Chondrocyte (in vitro differentiated cells): Measurements from ENCODE around the gene EPHB1. TPM values are rescaled to one million over a fixed set of nuclear protein-coding genes. Genes with fewer than 3 reads are reported as not detected.

Experiments
- DNase-seq: peaks from one replicate; pipeline ENCODE4 v3.0.0; 2021; ENCODE audit warnings: mixed read lengths, low spot score
- H3K27ac Mint-ChIP-seq: one replicate; pipeline ENCODE4 v1.8.0; 2021; ENCODE audit warnings: mild to moderate bottlenecking, moderate library complexity, mixed read lengths; ENCODE audit not compliant: unreplicated experiment
- H3K27me3 Mint-ChIP-seq: 2 replicates; pipeline ENCODE4 v1.8.0; 2021; ENCODE audit warnings: low read depth, mixed read lengths
- H3K36me3 Mint-ChIP-seq: 2 replicates; pipeline ENCODE4 v1.8.0; 2021; ENCODE audit warnings: low read depth, mixed read lengths
- H3K4me1 Mint-ChIP-seq: 2 replicates; pipeline ENCODE4 v1.8.0; 2021; ENCODE audit warnings: low read depth, mild to moderate bottlenecking, mixed read lengths
- H3K4me3 Mint-ChIP-seq: one replicate; pipeline ENCODE4 v1.8.0; 2021; ENCODE audit warnings: mild to moderate bottlenecking, moderate library complexity, mixed read lengths; ENCODE audit not compliant: unreplicated experiment
- H3K9me3 Mint-ChIP-seq: 2 replicates; pipeline ENCODE4 v1.8.0; 2021; ENCODE audit warnings: low read depth, mixed read lengths
- total RNA-seq: library from RNA; stranded (reverse); gene quantifications from 3 replicates; pipeline ENCODE4 v1.2.1, GENCODE V29; 2021
- TF ChIP-seq, protein P1 (sequence below): fragments of 200-600 bp; sonication (generic); IDR thresholded peaks from 2 replicates; pipeline ENCODE4 v1.5.0; 2021; ENCODE audit warnings: antibody characterized with exemption, mild to moderate bottlenecking, moderate library complexity

Gene EPHB1
- total RNA-seq, 1 donor from 2014 or later: 1.7 TPM

DNA sequence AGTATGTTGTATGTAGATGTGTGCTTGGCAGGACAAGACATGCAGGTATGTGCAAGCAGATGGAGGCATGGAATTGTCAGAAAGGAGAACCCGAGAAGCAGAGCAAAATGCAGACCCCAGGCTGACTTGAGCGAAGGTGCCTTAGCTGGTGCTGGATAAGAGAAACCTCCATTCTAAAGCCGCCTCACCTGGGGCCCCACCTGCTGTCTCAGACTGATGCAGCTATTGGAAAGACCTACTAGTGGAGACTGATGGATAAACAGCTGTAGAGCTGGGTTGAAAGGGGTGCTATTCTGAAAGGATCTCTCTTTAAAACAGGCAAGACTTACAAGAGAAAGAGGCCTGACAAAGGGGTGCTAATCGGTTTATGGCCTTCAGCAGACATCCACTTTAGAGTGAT, 86.2 kb downstream of the EPHB1 start:
- no peaks in the 10 kb centered on the region for H3K36me3 Mint-ChIP-seq
- TF ChIP-seq, protein P1, sequence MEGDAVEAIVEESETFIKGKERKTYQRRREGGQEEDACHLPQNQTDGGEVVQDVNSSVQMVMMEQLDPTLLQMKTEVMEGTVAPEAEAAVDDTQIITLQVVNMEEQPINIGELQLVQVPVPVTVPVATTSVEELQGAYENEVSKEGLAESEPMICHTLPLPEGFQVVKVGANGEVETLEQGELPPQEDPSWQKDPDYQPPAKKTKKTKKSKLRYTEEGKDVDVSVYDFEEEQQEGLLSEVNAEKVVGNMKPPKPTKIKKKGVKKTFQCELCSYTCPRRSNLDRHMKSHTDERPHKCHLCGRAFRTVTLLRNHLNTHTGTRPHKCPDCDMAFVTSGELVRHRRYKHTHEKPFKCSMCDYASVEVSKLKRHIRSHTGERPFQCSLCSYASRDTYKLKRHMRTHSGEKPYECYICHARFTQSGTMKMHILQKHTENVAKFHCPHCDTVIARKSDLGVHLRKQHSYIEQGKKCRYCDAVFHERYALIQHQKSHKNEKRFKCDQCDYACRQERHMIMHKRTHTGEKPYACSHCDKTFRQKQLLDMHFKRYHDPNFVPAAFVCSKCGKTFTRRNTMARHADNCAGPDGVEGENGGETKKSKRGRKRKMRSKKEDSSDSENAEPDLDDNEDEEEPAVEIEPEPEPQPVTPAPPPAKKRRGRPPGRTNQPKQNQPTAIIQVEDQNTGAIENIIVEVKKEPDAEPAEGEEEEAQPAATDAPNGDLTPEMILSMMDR: no peak
- H3K4me1 Mint-ChIP-seq: no peaks in the 10 kb centered on the region
- no peak overlapping the region for H3K27ac Mint-ChIP-seq
- no peaks in the 10 kb centered on the region for H3K9me3 Mint-ChIP-seq
- no peaks in the 10 kb centered on the region for H3K27me3 Mint-ChIP-seq
- no peak overlapping the region for H3K4me3 Mint-ChIP-seq
- no peak for DNase-seq

DNA sequence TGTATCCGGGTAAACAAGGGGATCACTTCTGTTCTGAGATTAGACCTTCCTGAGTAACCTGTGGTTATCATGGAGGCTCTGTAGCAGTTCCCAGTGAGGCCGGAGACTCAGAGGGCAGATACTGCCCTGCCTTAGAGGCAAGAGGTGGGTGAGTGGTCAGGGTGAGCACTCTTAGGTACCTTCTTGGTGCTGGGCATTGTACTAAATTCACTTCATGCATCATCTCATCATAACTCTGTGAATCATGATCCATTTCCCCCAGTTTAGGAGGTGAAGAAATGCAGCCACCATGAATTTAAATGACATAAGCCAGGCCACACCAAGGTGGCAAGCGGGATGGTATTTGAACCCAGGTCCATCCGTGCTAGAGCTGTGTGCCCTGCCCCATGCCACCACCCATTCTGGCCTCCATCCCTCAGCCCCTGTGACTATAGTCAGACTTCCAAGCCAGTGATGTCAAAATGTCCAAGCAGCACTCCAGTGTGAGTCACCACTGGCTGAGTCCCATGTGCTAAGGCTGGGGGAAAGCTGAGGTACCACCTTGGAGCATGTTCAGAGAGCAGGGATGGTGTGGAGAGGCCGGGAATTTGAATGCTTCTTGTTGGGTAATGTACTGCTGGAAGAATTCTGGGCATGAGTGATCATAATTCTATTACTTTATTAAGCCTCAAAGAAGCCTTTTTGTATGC, 88.8 kb downstream of the EPHB1 start:
- Mint-ChIP-seq H3K27me3 (no peaks in the 10 kb centered on the region), H3K9me3 (no peaks in the 10 kb centered on the region), H3K36me3 (no peaks in the 10 kb centered on the region), H3K4me1 (no peaks in the 10 kb centered on the region), H3K4me3 (no peak overlapping the region), H3K27ac (no peak overlapping the region)
- DNase-seq: no peak
- TF ChIP-seq, protein P1: no peak

DNA sequence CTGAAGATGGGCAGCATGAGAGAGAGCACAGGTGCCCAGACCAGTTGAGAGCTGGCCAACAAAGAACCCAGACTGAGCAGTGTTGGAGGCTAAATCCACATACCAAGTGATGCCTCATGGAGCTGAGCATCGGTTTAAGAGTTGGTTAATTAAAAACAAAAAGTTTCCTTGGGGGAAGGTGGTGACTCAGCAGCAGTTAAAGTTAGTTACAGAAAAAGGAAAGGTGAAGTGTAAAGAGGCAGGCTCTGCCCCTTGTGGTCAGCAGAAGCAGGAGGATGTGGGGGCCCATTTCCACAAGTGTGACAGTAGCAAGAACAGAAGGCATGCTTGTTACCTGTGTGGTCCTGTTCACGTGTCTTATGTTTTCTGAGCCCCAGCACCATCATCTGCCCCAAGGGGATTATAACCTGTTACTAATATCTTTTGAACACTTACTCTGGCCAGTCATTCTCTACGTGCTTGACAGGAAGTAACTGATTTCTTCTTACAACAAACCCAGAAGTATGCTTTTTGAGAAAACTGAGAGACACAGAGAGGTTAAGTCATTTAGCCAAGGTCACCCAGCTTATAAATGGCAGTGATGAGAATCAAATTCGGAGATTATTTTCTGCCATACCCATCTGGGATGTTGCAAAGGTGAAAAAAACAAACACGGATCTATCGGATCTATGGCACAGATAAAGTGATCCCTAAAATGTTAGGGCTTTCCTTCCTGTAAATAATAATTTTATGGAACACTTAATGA, 91.0 kb downstream of the EPHB1 start:
- H3K4me3 Mint-ChIP-seq: no peak overlapping the region
- H3K4me1 Mint-ChIP-seq: no peaks in the 10 kb centered on the region
- no peaks in the 10 kb centered on the region for H3K27me3 Mint-ChIP-seq
- no peak overlapping the region for H3K27ac Mint-ChIP-seq
- DNase-seq: no peak
- peaks cover 7% of the 10 kb centered on the region for H3K9me3 Mint-ChIP-seq
- no peaks in the 10 kb centered on the region for H3K36me3 Mint-ChIP-seq
- TF ChIP-seq, protein P1: peak; percentile 17

DNA sequence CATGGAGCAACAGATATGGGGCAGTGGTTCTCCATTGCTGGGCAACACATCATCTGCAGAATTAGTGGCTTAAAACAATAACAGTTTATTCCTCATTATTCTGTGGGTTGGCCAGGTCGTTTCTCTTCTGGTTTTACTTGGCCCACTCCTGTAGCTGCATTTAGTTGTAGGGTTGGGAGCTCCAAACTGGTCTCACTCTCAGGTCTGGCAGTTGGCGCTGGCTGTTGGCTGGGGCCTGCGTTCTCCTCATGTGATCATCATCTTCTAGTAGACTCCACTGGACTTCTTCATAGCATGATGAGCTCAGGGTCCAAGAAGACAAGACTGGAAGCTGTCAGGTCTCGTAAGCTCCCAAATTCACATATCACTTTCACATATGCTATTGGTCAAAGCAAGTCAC, 91.9 kb downstream of the EPHB1 start:
- TF ChIP-seq, protein P1: no peak
- Mint-ChIP-seq H3K27me3 (no peaks in the 10 kb centered on the region), H3K36me3 (no peaks in the 10 kb centered on the region), H3K9me3 (peaks cover 8% of the 10 kb centered on the region), H3K4me3 (no peak overlapping the region), H3K4me1 (no peaks in the 10 kb centered on the region), H3K27ac (no peak overlapping the region)
- DNase-seq: no peak

DNA sequence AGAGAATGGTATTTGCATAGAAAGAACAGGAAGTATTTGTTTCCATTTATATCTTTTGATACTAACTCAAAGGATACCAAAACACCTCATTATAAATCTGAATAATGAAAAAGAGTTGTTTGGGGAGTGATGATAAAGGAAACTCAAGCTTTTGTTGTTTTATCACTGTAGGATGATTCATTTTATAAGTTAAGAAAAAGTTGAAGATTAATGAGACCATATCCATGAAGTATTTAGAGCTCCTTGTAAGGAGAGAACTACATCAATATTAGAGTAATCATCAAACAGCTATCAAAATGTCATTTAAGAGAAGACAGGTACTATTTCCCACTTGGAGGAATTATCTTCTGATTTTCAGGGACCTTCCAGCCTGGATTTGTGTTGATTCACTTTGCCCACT, 92.5 kb downstream of the EPHB1 start:
- no peak for DNase-seq
- Mint-ChIP-seq H3K4me1 (no peaks in the 10 kb centered on the region), H3K36me3 (no peaks in the 10 kb centered on the region), H3K4me3 (no peak overlapping the region), H3K27me3 (no peaks in the 10 kb centered on the region), H3K27ac (no peak overlapping the region), H3K9me3 (peaks cover 13% of the 10 kb centered on the region)
- TF ChIP-seq, protein P1: no peak
